Measurements from ENCODE around the gene GGPS1.

The GGPS1 gene

GRCh38 chr1:235336903-235337302 lies 8.5 kb downstream of the GGPS1 start:
- no peak for TF ChIP-seq CTCF (IDR thresholded peaks at IDR 0.05; ENCODE audit: control insufficient read depth, insufficient read depth, low read depth, low read length, missing control alignments)
- no peak overlapping the region for H3K4me3 ChIP-seq (ENCODE audit: control insufficient read depth, low read depth, low read length)
- no peak for DNase-seq (ENCODE audit: low read depth)

DNA sequence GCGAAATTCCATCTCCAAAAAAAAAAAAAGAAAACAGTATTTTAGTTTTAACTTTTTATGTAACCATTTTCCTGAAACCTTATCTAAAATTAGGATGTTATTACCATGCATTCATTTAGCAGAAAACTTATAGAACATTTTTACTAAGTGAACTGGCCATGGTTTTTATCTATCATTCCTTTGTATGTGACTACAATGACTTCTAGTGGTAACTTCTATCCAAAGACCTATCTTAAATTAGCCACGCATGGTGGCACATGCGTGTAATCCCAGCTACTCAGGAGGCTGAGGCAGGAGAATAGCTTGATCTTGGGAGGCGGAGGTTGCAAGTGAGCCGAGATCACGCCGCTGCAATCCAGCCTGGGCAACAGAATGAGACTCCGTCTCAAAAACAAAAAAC lies 11.4 kb downstream of the GGPS1 start:
- no peak for TF ChIP-seq CTCF (IDR thresholded peaks at IDR 0.05; ENCODE audit: control insufficient read depth, insufficient read depth, low read depth, low read length, missing control alignments)
- DNase-seq (ENCODE audit: low read depth), result no peak
- H3K4me3 ChIP-seq (ENCODE audit: control insufficient read depth, low read depth, low read length), result no peak overlapping the region

DNA sequence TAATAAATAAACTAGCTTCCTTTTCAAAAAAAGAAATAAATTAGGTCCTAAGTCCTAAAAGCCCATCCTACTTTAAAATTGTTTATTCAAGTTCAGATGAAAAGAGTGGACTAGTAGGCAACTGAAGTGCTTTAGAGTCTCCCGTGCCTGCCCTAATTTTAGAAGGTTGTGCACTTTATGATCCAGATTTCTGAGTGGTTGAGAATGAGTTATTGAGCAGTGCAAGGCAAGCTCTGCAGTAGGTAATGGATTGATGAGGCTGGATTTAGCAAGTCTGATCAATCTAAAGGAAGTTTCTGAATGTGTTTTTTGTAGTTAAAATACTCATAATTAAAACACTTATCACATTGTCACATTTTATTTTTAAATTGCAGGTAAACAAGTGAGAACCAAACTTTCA lies 13.0 kb downstream of the GGPS1 start:
- TF ChIP-seq CTCF (IDR thresholded peaks at IDR 0.05; ENCODE audit: control insufficient read depth, insufficient read depth, low read depth, low read length, missing control alignments), result no peak
- DNase-seq (ENCODE audit: low read depth), result no peak
- no peak overlapping the region for H3K4me3 ChIP-seq (ENCODE audit: control insufficient read depth, low read depth, low read length)

DNA sequence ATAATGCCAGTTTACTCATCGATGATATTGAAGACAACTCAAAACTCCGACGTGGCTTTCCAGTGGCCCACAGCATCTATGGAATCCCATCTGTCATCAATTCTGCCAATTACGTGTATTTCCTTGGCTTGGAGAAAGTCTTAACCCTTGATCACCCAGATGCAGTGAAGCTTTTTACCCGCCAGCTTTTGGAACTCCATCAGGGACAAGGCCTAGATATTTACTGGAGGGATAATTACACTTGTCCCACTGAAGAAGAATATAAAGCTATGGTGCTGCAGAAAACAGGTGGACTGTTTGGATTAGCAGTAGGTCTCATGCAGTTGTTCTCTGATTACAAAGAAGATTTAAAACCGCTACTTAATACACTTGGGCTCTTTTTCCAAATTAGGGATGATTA lies 13.7 kb downstream of the GGPS1 start:
- no peak for DNase-seq (ENCODE audit: low read depth)
- no peak overlapping the region for H3K4me3 ChIP-seq (ENCODE audit: control insufficient read depth, low read depth, low read length)
- TF ChIP-seq CTCF (IDR thresholded peaks at IDR 0.05; ENCODE audit: control insufficient read depth, insufficient read depth, low read depth, low read length, missing control alignments), result no peak

GRCh38 chr1:235342471-235342870 lies 14.1 kb downstream of the GGPS1 start:
- DNase-seq (ENCODE audit: low read depth), result no peak
- H3K4me3 ChIP-seq (ENCODE audit: control insufficient read depth, low read depth, low read length), result no peak overlapping the region
- TF ChIP-seq CTCF (IDR thresholded peaks at IDR 0.05; ENCODE audit: control insufficient read depth, insufficient read depth, low read depth, low read length, missing control alignments), result no peak

DNA sequence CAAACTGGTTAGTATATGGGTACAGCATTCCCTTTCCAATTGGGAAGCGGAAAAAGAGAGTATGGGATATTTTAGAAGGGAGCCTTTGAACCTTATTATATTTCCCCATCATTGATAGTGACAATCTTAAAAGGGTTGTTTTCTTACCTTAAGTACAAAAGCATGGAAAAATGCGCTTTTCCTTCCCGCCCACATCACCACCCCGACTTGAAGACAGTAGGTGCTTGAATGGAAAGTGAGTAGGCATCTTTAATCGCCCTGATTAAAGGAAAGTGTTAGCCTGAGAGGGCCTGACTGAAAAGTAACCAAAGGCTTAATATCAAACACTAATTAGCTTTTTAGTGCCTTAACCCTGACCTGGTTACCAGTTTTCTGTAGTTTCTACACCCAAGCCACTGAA lies 15.4 kb downstream of the GGPS1 start:
- no peak for TF ChIP-seq CTCF (IDR thresholded peaks at IDR 0.05; ENCODE audit: control insufficient read depth, insufficient read depth, low read depth, low read length, missing control alignments)
- H3K4me3 ChIP-seq (ENCODE audit: control insufficient read depth, low read depth, low read length), result no peak overlapping the region
- DNase-seq (ENCODE audit: low read depth), result no peak

- DNase-seq (ENCODE audit: low read depth), result no peak
- H3K4me3 ChIP-seq (ENCODE audit: control insufficient read depth, low read depth, low read length), result no peak overlapping the region
- no peak for TF ChIP-seq CTCF (IDR thresholded peaks at IDR 0.05; ENCODE audit: control insufficient read depth, insufficient read depth, low read depth, low read length, missing control alignments)
These were observed 23.1 kb downstream of the GGPS1 start for GRCh38 chr1:235351441-235351840.

All from AG09309 (cell line).